Body of pancreas (tissue), 4 donors: ENCODE results near the gene SPDYE16.
"Not testable (repeated sequence)": the region's sequence is repeated elsewhere in the genome, so short reads cannot be mapped to it uniquely, and the experiment has no call there.

Experiments
- CTCF ChIP-seq, 7 experiments: fragments of 450-650 bp in 4 of 7; fragments of 200-600 bp in 3 of 7; sonication (generic) in 3 of 7; IDR thresholded peaks; one replicate each; pipeline ENCODE4 v1.5.1; 2016 to 2019; ENCODE audit warnings: antibody characterized with exemption in 7 of 7
- POLR2A ChIP-seq, 3 donors: fragments of 450-650 bp; IDR thresholded peaks; one replicate each; pipeline ENCODE4 v1.6.1; 2016; ENCODE audit warnings: antibody characterized with exemption in 3 of 3, mild to moderate bottlenecking in 2 of 3

GRCh38 chr7:76559685-76560084 lies 16.6 kb upstream of the SPDYE16 start:
- not testable (repeated sequence) for TF ChIP-seq CTCF, POLR2A (IDR thresholded peaks at IDR 0.05)
